ENCODE measurements around the gene HEMGN. TPM values are rescaled to one million over a fixed set of nuclear protein-coding genes. Genes with fewer than 3 reads are reported as not detected.

Gene HEMGN
- total and polyA plus RNA-seq, 2 of the 13 experiments (the other 11 are each of a cell fraction or from before 2014, with no cell fraction given) = not detected

DNA sequence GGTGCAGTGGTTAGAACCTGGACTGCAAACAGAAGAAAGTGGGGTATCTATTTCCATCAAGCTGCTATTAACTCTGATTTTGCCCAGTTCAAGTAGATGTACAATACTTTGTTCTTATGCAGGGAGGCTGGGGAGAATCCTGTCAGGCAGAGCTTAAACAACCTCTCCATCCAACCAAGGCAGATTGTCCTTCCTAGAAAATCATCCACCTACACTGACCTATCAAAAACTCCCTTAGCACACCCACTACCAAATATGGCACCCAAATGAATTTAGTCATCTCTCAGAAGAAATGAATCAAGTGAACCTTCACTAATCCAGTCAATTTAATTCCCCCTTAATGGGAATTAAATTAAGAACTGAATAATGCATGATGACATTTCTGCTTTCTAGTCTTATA, 18.4 kb upstream of the HEMGN start:
- peaks cover 0 to 11% of the 10 kb centered on the region in 2 experiments; a peak in 1 of 5 replicates for H3K27me3 ChIP-seq (ENCODE audit: control insufficient read depth in 1 of 2, insufficient read depth in 2 of 2, low read length in 2 of 2)
- H3K9me3 ChIP-seq (ENCODE audit: low read length) = 0 out of 2 replicates have a peak, but pooled peaks cover 2% of the 10 kb centered on the region
- no peaks in the 10 kb centered on the region for H4K20me1 ChIP-seq (ENCODE audit: insufficient read depth, low read length)
- DNase-seq (ENCODE audit: low spot score) = no peak
- CTCF ChIA-PET (ENCODE audit: low intra/inter-chr PET ratio, low total read pairs) = no interaction called here
- intact Hi-C loops (cut with micrococcal nuclease; ENCODE audit: unreplicated experiment) (no loop called here), in situ Hi-C loops (cut with HindIII; ENCODE audit: extremely low pct_ligation_motif_present, low pct_unique_long_range_greater_than_20kb) (no loop called here)
- no TSS peak for BruUV-seq (replicated peaks)
- no peak for FAIRE-seq
- no peak for ATAC-seq
- no peaks in the 10 kb centered on the region for H3K36me3 ChIP-seq (replicated peaks in 1 of 2; ENCODE audit: control insufficient read depth in 1 of 2, insufficient read depth in 2 of 2, low read length in 2 of 2)
- H3K4me3 ChIP-seq (replicated peaks in 1 of 3; ENCODE audit: insufficient read depth in 1 of 3, low read depth in 2 of 3, low read length in 3 of 3) = no peak overlapping the region
- no peaks in the 10 kb centered on the region for H3K4me1 ChIP-seq (ENCODE audit: insufficient read depth, low read length)
- H3K79me2 ChIP-seq (ENCODE audit: insufficient read depth, low read length) = no peaks in the 10 kb centered on the region
- H3K9ac ChIP-seq (ENCODE audit: insufficient read depth, low read depth, low read length) = no peak overlapping the region
- TF ChIP-seq NFRKB (IDR thresholded peaks at IDR 0.05) (no peak), ZNF446 (CRISPR knock-in tag; IDR thresholded peaks at IDR 0.05) (no peak), KMT2B (CRISPR knock-in tag; IDR thresholded peaks at IDR 0.05) (no peak), KAT8 (CRISPR knock-in tag; IDR thresholded peaks at IDR 0.05) (no peak), FOXA3 (CRISPR knock-in tag; IDR thresholded peaks at IDR 0.05) (no peak)
- TF ChIP-seq, protein P1, sequence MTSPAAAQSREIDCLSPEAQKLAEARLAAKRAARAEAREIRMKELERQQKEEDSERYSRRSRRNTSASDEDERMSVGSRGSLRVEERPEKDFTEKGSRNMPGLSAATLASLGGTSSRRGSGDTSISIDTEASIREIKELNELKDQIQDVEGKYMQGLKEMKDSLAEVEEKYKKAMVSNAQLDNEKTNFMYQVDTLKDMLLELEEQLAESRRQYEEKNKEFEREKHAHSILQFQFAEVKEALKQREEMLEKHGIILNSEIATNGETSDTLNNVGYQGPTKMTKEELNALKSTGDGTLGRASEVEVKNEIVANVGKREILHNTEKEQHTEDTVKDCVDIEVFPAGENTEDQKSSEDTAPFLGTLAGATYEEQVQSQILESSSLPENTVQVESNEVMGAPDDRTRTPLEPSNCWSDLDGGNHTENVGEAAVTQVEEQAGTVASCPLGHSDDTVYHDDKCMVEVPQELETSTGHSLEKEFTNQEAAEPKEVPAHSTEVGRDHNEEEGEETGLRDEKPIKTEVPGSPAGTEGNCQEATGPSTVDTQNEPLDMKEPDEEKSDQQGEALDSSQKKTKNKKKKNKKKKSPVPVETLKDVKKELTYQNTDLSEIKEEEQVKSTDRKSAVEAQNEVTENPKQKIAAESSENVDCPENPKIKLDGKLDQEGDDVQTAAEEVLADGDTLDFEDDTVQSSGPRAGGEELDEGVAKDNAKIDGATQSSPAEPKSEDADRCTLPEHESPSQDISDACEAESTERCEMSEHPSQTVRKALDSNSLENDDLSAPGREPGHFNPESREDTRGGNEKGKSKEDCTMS (CRISPR knock-in tag; conservative IDR thresholded peaks at IDR 0.05) = no peak
- POLR2A ChIA-PET = no interaction called here
- H3K4me2 ChIP-seq (ENCODE audit: low read depth, low read length) = no peak overlapping the region
- H2AFZ ChIP-seq (ENCODE audit: low read length) = no peak overlapping the region
- H3K27ac ChIP-seq (ENCODE audit: extremely low read length, insufficient read depth, low read length) = no peak overlapping the region

DNA sequence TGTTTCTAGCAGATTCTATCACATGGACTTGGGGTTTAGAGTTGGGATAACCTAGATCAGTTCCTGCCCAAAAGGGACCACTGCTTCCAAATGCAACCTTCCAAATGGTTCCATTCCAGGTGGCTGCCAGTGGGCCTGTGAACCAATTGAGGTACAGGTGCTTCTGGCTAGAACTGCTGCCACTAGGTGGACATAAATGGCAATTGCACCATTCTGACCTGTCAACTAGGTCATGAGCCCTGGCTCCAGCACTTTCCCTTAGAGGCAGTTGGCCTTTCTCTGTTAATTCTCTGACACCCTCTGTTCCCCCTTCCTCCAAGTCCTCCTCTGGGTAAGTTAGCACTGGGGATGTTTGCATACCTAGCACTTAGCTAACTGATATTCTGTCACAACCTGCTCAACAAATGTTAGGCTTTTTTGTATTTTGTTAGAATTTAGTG, 16.6 kb upstream of the HEMGN start:
- Histone ChIP-seq H3K27me3 (ENCODE audit: control insufficient read depth in 1 of 2, insufficient read depth in 2 of 2, low read length in 2 of 2) (peaks cover 0 to 4% of the 10 kb centered on the region in 2 experiments; a peak in 1 of 5 replicates), H4K20me1 (ENCODE audit: insufficient read depth, low read length) (no peaks in the 10 kb centered on the region), H3K36me3 (replicated peaks in 1 of 2; ENCODE audit: control insufficient read depth in 1 of 2, insufficient read depth in 2 of 2, low read length in 2 of 2) (no peaks in the 10 kb centered on the region), H3K9me3 (ENCODE audit: low read length) (0 out of 2 replicates have a peak, but pooled peaks cover 5% of the 10 kb centered on the region), H3K79me2 (ENCODE audit: insufficient read depth, low read length) (no peaks in the 10 kb centered on the region), H3K9ac (ENCODE audit: insufficient read depth, low read depth, low read length) (no peak overlapping the region), H3K4me3 (replicated peaks in 1 of 3; ENCODE audit: insufficient read depth in 1 of 3, low read depth in 2 of 3, low read length in 3 of 3) (no peak overlapping the region), H3K4me2 (ENCODE audit: low read depth, low read length) (no peak overlapping the region), H2AFZ (ENCODE audit: low read length) (no peak overlapping the region), H3K27ac (ENCODE audit: extremely low read length, insufficient read depth, low read length) (no peak overlapping the region), H3K4me1 (ENCODE audit: insufficient read depth, low read length) (no peaks in the 10 kb centered on the region)
- POLR2A ChIA-PET = no interaction called here
- CTCF ChIA-PET (ENCODE audit: low intra/inter-chr PET ratio, low total read pairs) = interaction anchor here (2.9 kb wide), 1 partner anchor 31 kb away, joined by 34 read pairs; the partner anchor contains the start of gene TRMO
- BruUV-seq (replicated peaks) = no TSS peak
- peak; percentile 96 for FAIRE-seq
- DNase-seq (ENCODE audit: low spot score) = peak; percentile 52
- peak; percentile 96 for ATAC-seq
- in situ Hi-C loops (cut with HindIII; ENCODE audit: extremely low pct_ligation_motif_present, low pct_unique_long_range_greater_than_20kb) = no loop called here
- intact Hi-C loops (cut with micrococcal nuclease; ENCODE audit: unreplicated experiment) = loop anchor here (1.0 kb wide), 2 partner anchors 31 to 244 kb away; no protein-coding TSS in a partner anchor
- TF ChIP-seq ZNF850 (CRISPR knock-in tag; conservative IDR thresholded peaks at IDR 0.05) (no peak), ZNF558 (CRISPR knock-in tag; IDR thresholded peaks at IDR 0.05; ENCODE audit: borderline replicate concordance) (no peak), ELF1 (CRISPR knock-in tag; IDR thresholded peaks at IDR 0.05) (no peak), ZNF781 (CRISPR knock-in tag; IDR thresholded peaks at IDR 0.05; ENCODE audit: borderline replicate concordance, not compliant biosample characterization) (no peak), ZFX (CRISPR knock-in tag; IDR thresholded peaks at IDR 0.05; ENCODE audit: low read depth) (peak; percentile 42; the same call in 1 of the 2 replicates)
- TF ChIP-seq, protein P2, sequence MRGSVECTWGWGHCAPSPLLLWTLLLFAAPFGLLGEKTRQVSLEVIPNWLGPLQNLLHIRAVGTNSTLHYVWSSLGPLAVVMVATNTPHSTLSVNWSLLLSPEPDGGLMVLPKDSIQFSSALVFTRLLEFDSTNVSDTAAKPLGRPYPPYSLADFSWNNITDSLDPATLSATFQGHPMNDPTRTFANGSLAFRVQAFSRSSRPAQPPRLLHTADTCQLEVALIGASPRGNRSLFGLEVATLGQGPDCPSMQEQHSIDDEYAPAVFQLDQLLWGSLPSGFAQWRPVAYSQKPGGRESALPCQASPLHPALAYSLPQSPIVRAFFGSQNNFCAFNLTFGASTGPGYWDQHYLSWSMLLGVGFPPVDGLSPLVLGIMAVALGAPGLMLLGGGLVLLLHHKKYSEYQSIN (CRISPR knock-in tag; IDR thresholded peaks at IDR 0.05; ENCODE audit: borderline replicate concordance) = no peak
- TF ChIP-seq, protein P3, sequence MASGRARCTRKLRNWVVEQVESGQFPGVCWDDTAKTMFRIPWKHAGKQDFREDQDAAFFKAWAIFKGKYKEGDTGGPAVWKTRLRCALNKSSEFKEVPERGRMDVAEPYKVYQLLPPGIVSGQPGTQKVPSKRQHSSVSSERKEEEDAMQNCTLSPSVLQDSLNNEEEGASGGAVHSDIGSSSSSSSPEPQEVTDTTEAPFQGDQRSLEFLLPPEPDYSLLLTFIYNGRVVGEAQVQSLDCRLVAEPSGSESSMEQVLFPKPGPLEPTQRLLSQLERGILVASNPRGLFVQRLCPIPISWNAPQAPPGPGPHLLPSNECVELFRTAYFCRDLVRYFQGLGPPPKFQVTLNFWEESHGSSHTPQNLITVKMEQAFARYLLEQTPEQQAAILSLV (CRISPR knock-in tag; IDR thresholded peaks at IDR 0.05; ENCODE audit: borderline replicate concordance) = no peak
